Measurements from ENCODE around the gene CARD9.
"Not testable (repeated sequence)": the region's sequence is repeated elsewhere in the genome, so short reads cannot be mapped to it uniquely, and the experiment has no call there.

The CARD9 gene

GRCh38 chr9:136333045-136333444 is 40.4 kb downstream of the CARD9 start:
- DNase-seq, result no peak

DNA sequence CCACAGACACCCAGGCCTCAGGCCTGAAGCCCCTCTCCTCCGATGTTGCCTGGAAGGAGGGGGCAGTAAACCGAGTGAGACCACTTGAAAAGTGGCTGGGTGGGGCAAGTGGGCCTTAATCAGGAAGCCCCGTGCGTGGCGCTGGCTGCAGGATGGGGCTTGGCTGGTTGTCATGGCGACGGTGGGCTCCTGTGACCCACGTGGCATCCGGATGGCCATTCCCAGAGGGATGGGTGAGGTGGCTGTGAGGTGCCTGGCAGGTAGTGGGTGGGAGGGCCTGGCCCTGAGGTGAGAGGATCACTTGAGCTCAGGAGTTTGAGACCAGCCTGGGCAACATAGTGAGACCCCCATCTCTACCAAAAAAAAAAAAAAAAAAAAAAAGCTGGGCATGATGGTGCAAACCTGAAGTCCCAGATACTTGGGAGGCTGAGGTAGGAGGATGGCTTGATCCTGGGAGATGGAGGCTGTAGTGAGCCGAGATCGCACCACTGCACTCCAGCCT is 40.9 kb downstream of the CARD9 start:
- no peak for DNase-seq

DNA sequence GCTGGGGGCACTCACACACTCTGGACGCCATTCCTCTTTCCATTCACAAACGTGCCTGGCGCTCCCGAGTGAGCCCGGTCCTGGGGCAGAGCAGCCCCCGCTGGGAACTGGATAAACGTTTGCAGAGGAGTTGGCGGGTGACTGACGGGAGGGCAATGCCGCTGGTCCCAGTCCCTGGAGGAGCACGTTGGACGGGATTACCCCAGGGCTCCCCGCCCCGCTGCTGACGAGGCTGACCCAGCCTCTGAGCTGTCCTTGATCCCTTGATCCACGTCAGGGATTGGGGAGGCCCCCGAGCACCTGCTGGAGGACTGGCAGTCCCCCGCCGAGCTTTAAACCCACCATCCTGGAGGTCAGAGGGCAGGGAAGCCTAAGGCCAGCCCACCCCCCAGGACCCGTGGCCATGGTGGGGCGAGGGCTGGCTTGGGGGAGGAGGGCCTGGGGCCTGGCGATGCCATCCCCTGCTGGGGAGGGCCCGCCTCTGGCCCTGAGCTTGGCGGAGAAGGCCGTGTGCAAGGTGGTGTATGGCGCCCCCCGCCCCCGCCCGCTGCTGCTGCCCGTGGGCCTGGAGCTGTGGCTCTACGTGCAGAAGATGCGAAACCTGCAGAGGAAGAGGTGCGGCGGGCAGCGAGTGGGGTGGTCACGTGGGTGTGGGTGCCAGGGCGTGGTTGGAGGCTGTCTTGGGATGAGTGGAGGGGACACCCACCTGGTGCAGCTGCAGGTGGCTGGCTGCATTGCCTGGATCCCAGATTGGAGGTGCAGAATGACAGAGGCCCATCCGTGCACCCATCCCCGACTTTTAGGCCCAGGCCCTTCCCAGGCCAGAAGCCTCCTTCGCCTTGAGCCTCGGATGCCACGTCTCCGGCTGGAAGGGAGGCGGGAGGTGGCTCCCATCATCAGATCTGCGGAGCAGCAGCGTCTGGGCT is 41.6 kb downstream of the CARD9 start:
- DNase-seq, result no peak

DNA sequence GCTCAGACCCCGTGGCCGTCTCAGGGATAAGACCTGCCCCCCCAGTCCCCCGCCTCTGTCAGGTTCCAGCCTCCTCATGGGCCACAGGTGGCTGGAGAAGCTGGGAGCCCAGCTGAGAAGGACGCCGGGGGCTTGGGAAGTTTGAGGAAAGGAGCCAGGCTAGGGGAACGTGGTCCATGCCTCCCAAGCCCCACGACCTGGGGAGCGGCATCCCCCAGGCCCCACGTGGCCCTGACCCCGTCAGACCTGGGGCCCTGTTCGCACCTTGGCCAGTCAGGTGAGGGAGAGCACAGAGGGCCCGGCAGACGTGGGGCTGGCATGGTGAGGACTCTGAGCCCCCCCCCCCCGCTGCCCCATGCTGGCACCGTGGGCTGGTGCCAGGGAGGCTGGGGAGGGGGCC is 42.4 kb downstream of the CARD9 start:
- DNase-seq, result no peak

GRCh38 chr9:136330406-136330990 is 43.0 kb downstream of the CARD9 start:
- no peak for DNase-seq

- DNase-seq, result no peak
Observed at GRCh38 chr9:136329636-136330405, 43.6 kb downstream of the CARD9 start.

GRCh38 chr9:136329211-136329627 is 44.2 kb downstream of the CARD9 start:
- DNase-seq, result no peak

DNA sequence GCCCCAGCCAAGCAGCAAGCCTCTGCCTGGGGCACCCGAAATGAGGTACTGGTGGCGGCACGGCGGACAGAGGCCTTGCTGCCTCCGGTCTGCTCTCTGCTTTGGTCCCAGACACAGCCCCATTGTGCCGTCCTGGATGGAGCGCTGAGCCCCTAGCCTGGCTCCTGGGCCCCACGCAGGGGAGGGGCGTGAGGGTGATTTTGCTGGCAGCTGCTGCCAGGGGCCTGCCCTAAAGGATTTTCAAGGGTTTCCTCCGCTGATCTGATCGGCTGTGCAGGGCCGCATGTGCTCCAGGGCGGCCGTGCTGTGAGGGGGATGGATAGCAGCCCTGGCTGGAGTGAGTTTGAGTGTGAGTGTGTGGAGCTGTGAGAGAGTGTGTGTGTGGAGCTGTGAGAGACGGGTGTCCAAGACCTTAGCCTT is 44.8 kb downstream of the CARD9 start:
- no peak for DNase-seq

- no peak for DNase-seq
Observed at GRCh38 chr9:136328011-136328621, 45.4 kb downstream of the CARD9 start.

DNA sequence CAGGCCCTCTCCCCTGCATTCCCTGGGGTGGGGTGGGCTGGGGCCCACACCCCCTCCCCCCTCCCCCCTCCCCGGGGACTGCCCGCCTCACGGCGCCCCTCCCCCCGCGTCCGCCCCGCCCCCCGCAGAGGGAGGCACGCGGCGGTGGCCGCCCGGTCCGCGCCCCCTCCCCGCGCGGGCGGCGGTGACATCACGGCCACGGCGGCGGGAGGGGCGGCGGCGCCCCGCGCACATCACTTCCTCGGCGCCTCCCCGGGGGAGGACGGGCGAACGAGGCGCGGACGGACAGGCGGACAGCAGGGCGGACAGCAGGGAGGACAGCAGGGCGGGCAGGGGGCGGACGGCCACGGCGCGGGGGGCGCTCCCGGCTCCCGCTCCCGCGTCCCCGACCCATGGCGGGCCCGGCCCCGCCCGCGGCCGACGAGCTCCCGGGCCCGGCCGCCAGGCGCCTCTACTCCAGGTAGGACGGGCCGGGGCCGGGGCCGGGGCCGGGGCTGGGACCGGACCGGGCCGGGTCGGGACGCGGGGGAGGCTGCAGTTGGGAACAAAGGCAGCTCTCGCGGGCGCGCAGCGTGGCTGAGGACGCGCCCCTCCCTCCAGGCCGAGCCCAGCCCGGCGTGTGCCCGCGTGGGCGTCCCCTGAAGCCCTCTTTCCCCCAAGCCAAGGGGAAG is 46.0 kb downstream of the CARD9 start, which contains the start of gene GPSM1:
Gene GPSM1, plus strand, starts transcription at position 236 of the 671 bp plus-strand sequence. Its CDS starts 157 bp downstream, at position 393.
- peak; percentile 34 for DNase-seq

GRCh38 chr9:136326761-136327303 is 46.6 kb downstream of the CARD9 start:
- no peak for DNase-seq

- no peak for DNase-seq
Observed at GRCh38 chr9:136326061-136326760, 47.3 kb downstream of the CARD9 start.

- DNase-seq, result no peak
Observed at GRCh38 chr9:136325358-136325757, 48.1 kb downstream of the CARD9 start.

DNA sequence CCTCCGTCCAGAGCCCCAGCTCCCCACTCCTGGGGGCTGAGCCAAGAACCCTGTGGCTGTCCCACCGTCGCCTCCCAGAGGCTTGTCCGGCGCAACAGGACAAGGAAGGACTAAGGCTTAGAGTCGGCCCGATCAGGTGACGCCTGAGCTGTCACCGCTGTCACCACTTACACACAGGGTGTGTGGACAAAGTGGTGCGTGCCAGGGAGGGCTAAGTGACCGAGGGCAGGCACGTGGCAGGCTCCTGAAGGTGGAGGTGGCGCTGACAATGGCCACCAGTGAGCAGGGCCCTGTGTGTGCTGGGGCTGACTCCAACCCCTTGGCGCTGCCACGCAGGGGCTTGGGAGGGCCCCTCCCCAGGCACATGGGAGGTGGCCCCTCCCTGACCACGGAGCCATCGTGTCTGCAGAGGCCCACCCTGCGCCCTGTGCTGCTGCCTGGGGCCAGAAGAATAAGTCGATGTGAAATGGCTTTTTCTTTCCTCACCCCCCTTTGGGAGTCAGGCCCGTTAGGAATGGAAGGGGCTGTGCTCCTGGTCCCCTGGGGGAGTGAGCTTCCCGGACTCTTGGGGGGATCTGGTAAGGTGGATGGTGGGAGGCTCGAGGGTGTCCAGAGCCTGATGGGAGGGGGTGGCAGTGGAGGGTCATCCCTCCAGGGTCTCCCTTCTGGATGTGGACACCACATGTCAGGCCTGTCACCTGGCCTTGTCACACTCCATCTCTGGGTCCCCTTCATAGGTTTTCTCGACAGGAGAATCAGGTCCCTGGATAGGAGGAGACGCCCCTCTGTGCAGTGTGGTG is 48.8 kb downstream of the CARD9 start:
- no peak for DNase-seq

DNA sequence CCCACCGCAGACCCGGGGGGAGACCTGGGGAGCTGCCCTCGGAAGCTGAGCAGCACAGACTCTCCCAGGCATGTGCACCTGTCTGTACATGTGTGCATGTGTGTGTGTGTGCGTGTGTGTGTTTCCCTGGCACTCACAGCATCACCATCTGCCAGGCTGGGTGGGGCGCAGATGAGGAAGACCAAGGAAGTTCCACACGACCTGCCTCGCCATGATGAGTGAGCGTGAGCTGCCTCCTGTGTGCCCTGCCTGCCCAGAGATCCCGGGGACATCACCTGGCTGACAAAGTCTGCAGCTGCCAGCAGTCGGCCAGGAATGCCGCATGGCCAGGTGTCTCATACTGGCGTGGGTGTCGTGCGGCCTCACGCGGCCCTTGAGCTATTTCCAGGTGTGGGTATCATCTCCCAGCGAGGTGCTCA is 50.1 kb downstream of the CARD9 start:
- DNase-seq, result no peak

DNA sequence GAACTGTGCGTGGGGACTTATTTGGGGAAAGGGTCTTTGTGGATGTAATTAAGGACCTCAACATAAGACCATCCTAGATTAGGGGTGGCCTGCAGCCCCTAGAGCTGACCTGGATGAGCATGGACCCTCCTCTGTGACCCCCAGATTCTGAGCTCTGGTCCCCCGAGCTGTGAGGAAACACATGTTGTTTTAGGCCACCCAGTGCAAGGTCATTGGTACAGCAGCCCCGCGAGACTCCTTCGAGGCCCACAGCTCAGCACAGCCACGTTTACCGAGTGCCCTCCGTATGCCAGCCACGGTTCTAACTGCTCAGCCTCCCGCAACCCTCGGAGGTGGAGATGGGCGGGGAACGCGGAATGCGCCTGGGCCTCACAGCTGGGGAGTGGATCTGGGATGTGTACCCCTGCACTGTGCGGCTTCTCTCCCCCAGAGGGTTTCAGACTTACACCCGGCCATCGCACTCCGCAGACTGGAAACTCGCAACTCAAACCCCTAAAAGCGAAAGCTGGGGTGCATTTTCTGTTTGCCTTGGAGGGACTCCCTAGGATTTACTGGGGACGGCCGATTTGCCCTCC is 50.6 kb downstream of the CARD9 start:
- DNase-seq, result no peak

DNA sequence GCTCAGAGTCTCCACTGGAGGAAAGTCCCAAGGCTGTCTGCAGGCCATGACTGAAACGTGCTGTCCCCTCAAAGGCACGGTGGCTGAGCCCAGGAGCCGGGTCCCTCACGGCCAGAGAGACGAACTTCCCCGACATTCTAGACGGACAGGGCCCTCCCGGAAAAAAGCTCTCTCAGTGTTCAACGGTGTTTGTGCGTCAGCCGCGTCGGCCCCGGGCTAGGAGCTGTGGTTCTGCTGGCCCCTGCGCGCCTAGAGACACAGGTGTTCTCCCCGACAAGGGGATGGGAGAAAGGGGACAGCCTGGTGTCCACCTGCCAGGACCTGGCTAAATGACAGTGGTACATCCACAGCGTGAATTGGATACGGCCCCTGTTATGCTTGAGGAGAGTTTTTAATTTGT is 51.9 kb downstream of the CARD9 start:
- no peak for DNase-seq

DNA sequence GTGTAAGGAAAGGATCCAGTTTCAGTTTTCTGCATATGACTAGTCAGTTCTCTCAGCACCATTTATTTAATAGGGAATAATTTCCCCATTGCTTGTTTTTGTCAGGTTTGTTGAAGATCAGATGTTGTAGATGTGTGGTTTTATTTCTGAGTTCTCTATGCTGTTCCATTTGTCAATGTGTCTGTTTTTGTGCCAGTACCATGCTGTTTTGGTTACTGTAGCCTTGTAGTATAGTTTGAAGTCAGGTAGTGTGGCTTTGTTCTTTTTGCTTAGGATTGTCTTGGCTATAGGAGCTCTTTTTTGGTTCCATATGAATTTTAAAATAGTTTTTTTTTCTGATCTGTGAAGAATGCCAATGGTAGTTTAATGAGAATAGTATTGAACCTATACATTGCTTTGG is 52.5 kb downstream of the CARD9 start:
- DNase-seq, result not testable (repeated sequence)

- not testable (repeated sequence) for DNase-seq
Observed at GRCh38 chr9:136319955-136320354, 53.5 kb downstream of the CARD9 start.

DNA sequence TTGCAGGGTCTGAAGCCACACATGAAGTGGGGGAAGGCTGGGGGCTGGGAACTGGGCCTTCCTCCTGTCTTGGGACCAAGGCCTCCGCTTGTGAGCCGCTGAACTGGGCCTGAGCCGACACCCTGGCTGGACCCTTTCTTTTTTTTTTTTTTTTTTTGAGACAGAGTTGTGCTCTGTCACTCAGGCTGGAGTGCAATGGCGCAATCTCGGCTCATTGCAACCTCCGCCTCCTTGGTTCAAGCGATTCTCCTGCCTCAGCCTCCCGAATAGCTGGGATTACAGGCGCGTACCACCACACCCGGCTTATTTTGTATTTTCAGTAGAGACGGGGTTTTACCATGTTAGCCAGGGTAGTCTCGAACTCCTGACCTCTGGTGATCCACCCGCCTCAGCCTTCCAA is 54.2 kb downstream of the CARD9 start:
- DNase-seq, result not testable (repeated sequence)

Measured in inflammatory macrophage treated with lipopolysaccharide for 4 hours (primary cell).